H1 (cell line): ENCODE results near the gene CNOT3. TPM values are rescaled to one million over a fixed set of nuclear protein-coding genes. Genes with fewer than 3 reads are reported as not detected.

ENCODE experiments used
- CTCF ChIA-PET: fragments of 300-600 bp; sonication (Branson Sonifier 250); formaldehyde crosslinking; loops from one replicate; lab custom pipeline; 2021; ENCODE audit not compliant: partially characterized antibody; lab: Charles Lee
- POLR2A ChIA-PET: fragments of 300-600 bp; sonication (Branson Sonifier 250); formaldehyde crosslinking; loops from one replicate; lab custom pipeline; 2021; ENCODE audit warnings: inconsistent platforms; ENCODE audit not compliant: partially characterized antibody; lab: Charles Lee
- DNase-seq, 2 experiments: peaks; one replicate each; pipeline versions ENCODE4 v3.0.0 to v3.0.0-alpha.2; 2010 to 2022; ENCODE audit warnings: low spot score in 2 of 2, low read depth in 1 of 2, mixed read lengths in 1 of 2
- FAIRE-seq: peaks from 2 replicates; lab custom pipeline; 2011; peaks lifted over from hg19 to GRCh38; lab: Jason Lieb, UNC
- H2AFZ ChIP-seq: 2 replicates; pipeline ENCODE4 v1.8.1; 2012; ENCODE audit warnings: low read length, inconsistent platforms
- H2AK5ac ChIP-seq: 2 replicates; pipeline ENCODE4 v1.6.1; 2013; ENCODE audit warnings: low read depth, low read length
- H2BK120ac ChIP-seq: replicated peaks from 2 replicates; pipeline ENCODE3; 2013; ENCODE audit warnings: low read depth, low read length, inconsistent platforms
- H2BK12ac ChIP-seq: 2 replicates; pipeline ENCODE4 v1.6.1; 2013; ENCODE audit warnings: low read depth, low read length
- H2BK15ac ChIP-seq: 2 replicates; pipeline ENCODE4 v1.6.1; 2013; ENCODE audit warnings: low read length
- H2BK20ac ChIP-seq: 2 replicates; pipeline ENCODE4 v1.6.1; 2013; ENCODE audit warnings: low read length
- H2BK5ac ChIP-seq: 2 replicates; pipeline ENCODE4 v1.6.1; 2013; ENCODE audit warnings: low read depth, low read length
- H3K14ac ChIP-seq: 2 replicates; pipeline ENCODE4 v1.6.1; 2013; ENCODE audit warnings: inconsistent platforms; ENCODE audit not compliant: insufficient read length
- H3K18ac ChIP-seq: 2 replicates; pipeline ENCODE4 v1.6.1; 2013; ENCODE audit warnings: low read length; ENCODE audit errors: extremely low read depth
- H3K23ac ChIP-seq: 2 replicates; pipeline ENCODE4 v1.6.1; 2013; ENCODE audit warnings: inconsistent platforms; ENCODE audit not compliant: insufficient read length
- H3K23me2 ChIP-seq: 2 replicates; pipeline ENCODE4 v1.6.1; 2013; ENCODE audit warnings: low read depth, low read length
- H3K27ac ChIP-seq: 2 replicates; pipeline ENCODE4 v1.6.1; 2011; ENCODE audit warnings: low read depth, low read length, inconsistent platforms
- H3K27me3 ChIP-seq, 4 experiments: replicated peaks in 1 of 4; 1 replicate in 1 of 4; 2 replicates in 3 of 4; pipeline versions ENCODE4 v1.6.1 to v1.8.1; 2011 to 2013; ENCODE audit warnings: low read length in 3 of 4, mild to moderate bottlenecking in 3 of 4, inconsistent platforms in 2 of 4, mixed read lengths in 2 of 4, moderate library complexity in 1 of 4; ENCODE audit not compliant: control insufficient read depth in 3 of 4, insufficient read depth in 3 of 4; ENCODE audit errors: extremely low read depth in 1 of 4
- H3K36me3 ChIP-seq, 4 experiments: 2 replicates each; pipeline versions ENCODE4 v1.6.1 to v1.8.1; 2011 to 2013; ENCODE audit warnings: mild to moderate bottlenecking in 4 of 4, low read length in 3 of 4, moderate library complexity in 2 of 4, control low read depth in 1 of 4, inconsistent platforms in 1 of 4; ENCODE audit not compliant: insufficient read depth in 4 of 4, control insufficient read depth in 2 of 4
- H3K4ac ChIP-seq: replicated peaks from 2 replicates; pipeline ENCODE3; 2013; ENCODE audit warnings: low read length, low read depth, mixed read lengths, inconsistent platforms; ENCODE audit not compliant: insufficient read length
- H3K4me1 ChIP-seq, 4 experiments: replicated peaks in 1 of 4; 1 replicate in 1 of 4; 2 replicates in 3 of 4; pipeline versions ENCODE4 v1.6.1 to v1.8.1; 2011 to 2013; ENCODE audit warnings: low read length in 3 of 4, inconsistent platforms in 2 of 4, mixed read lengths in 1 of 4; ENCODE audit not compliant: insufficient read depth in 4 of 4, control insufficient read depth in 3 of 4
- H3K4me2 ChIP-seq, 2 experiments: 2 replicates each; pipeline versions ENCODE4 v1.6.1 to v1.8.1; 2011 to 2013; ENCODE audit warnings: low read depth in 2 of 2, low read length in 2 of 2, control low read depth in 1 of 2, inconsistent platforms in 1 of 2, mild to moderate bottlenecking in 1 of 2; ENCODE audit not compliant: insufficient read depth in 1 of 2
- H3K4me3 ChIP-seq, 4 experiments: fragments of 200-600, 300-600 bp in 1 of 4; sonication (generic), shearing (Covaris generic), sonication (Bioruptor Twin) in 1 of 4; 2 replicates each; pipeline versions ENCODE4 v1.5.1 to v1.8.1; 2011 to 2016; ENCODE audit warnings: low read length in 4 of 4, low read depth in 3 of 4, control low read depth in 2 of 4, inconsistent platforms in 2 of 4, mild to moderate bottlenecking in 2 of 4, mixed read lengths in 1 of 4, moderate library complexity in 1 of 4; ENCODE audit not compliant: insufficient read depth in 2 of 4; ENCODE audit errors: extremely low read depth in 1 of 4
- H3K56ac ChIP-seq: replicated peaks from 2 replicates; pipeline ENCODE3; 2013; ENCODE audit warnings: low read depth, mild to moderate bottlenecking, mixed read lengths, low read length, inconsistent platforms; ENCODE audit not compliant: insufficient read length
- H3K79me1 ChIP-seq: 2 replicates; pipeline ENCODE4 v1.6.1; 2013; ENCODE audit warnings: low read depth, low read length, control low read depth
- H3K79me2 ChIP-seq, 2 experiments: 2 replicates each; pipeline versions ENCODE4 v1.6.1 to v1.8.1; 2012 to 2013; ENCODE audit warnings: low read length in 2 of 2, mild to moderate bottlenecking in 2 of 2, inconsistent platforms in 1 of 2; ENCODE audit not compliant: insufficient read depth in 2 of 2, control insufficient read depth in 1 of 2
- H3K9ac ChIP-seq, 4 experiments: replicated peaks in 1 of 4; 1 replicate in 1 of 4; 2 replicates in 3 of 4; pipeline versions ENCODE4 v1.6.1 to v1.8.1; 2011 to 2013; ENCODE audit warnings: low read depth in 3 of 4, low read length in 3 of 4, control low read depth in 2 of 4, mild to moderate bottlenecking in 2 of 4, moderate library complexity in 2 of 4, inconsistent platforms in 1 of 4; ENCODE audit errors: extremely low read depth in 1 of 4
- H3K9me3 ChIP-seq, 2 experiments: 2 replicates each; pipeline versions ENCODE4 v1.6.1 to v1.8.1; 2012 to 2013; ENCODE audit warnings: mild to moderate bottlenecking in 2 of 2, moderate library complexity in 2 of 2, control low read depth in 1 of 2, inconsistent platforms in 1 of 2, low read depth in 1 of 2, low read length in 1 of 2, mixed read lengths in 1 of 2; ENCODE audit not compliant: insufficient read depth in 2 of 2
- H4K20me1 ChIP-seq, 2 experiments: replicated peaks in 1 of 2; 2 replicates each; pipeline versions ENCODE3 to v1.8.1; 2011 to 2013; ENCODE audit warnings: inconsistent platforms in 2 of 2, low read length in 2 of 2, mild to moderate bottlenecking in 1 of 2; ENCODE audit not compliant: insufficient read depth in 2 of 2, control insufficient read depth in 1 of 2
- H4K5ac ChIP-seq: 2 replicates; pipeline ENCODE4 v1.6.1; 2013; ENCODE audit warnings: low read length, low read depth, mixed read lengths, inconsistent platforms; ENCODE audit not compliant: insufficient read length
- H4K8ac ChIP-seq: 2 replicates; pipeline ENCODE4 v1.8.0; 2013; ENCODE audit warnings: mild to moderate bottlenecking, moderate library complexity, low read length, inconsistent platforms; ENCODE audit not compliant: insufficient read depth; ENCODE audit errors: extremely low read depth
- H4K91ac ChIP-seq: replicated peaks from 2 replicates; pipeline ENCODE3; 2013; ENCODE audit warnings: low read length, mixed read lengths, inconsistent platforms; ENCODE audit not compliant: insufficient read length
- CEBPB ChIP-seq: IDR thresholded peaks from 2 replicates; pipeline ENCODE4 v1.6.1; 2012; ENCODE audit warnings: low read depth, low read length
- CREB1 ChIP-seq: IDR thresholded peaks from 2 replicates; pipeline ENCODE4 v1.6.1; 2012; ENCODE audit warnings: inconsistent platforms
- EGR1 ChIP-seq: IDR thresholded peaks from 2 replicates; pipeline ENCODE4 v1.6.1; 2011; ENCODE audit warnings: low read depth, low read length, borderline replicate concordance
- EZH2 ChIP-seq: fragments of 200-600 bp; sonication (generic); IDR thresholded peaks from 2 replicates; pipeline ENCODE4 v1.7.1; 2012; ENCODE audit warnings: low read depth, mild to moderate bottlenecking, moderate library complexity, low read length, inconsistent platforms; ENCODE audit not compliant: severe bottlenecking
- GTF2F1 ChIP-seq: IDR thresholded peaks from 2 replicates; pipeline ENCODE4 v1.6.1; 2012; ENCODE audit warnings: low read depth, low read length, improper control_type of control experiment, borderline replicate concordance
- HDAC6 ChIP-seq: IDR thresholded peaks from one replicate; pipeline ENCODE4 v1.7.1; 2012; ENCODE audit warnings: low read depth, mild to moderate bottlenecking, inconsistent platforms, low read length, moderate library complexity
- RBBP5 ChIP-seq: IDR thresholded peaks from 2 replicates; pipeline ENCODE4 v1.7.1; 2012; ENCODE audit warnings: low read depth, mild to moderate bottlenecking, inconsistent platforms, low read length, moderate library complexity, borderline replicate concordance
- RXRA ChIP-seq: IDR thresholded peaks from 2 replicates; pipeline ENCODE4 v1.6.1; 2011; ENCODE audit warnings: low read depth, mild to moderate bottlenecking, low read length, moderate library complexity; ENCODE audit not compliant: insufficient read depth
- SP1 ChIP-seq: IDR thresholded peaks from 2 replicates; pipeline ENCODE4 v1.6.1; 2011; ENCODE audit warnings: low read depth, low read length
- WGBS, 2 experiments: shearing (Covaris generic) in 1 of 2; methylation state at CpG; one replicate each; pipeline versions ENCODE4 v1.1.6 to v1.1.7; 2013 to 2015; ENCODE audit warnings: low lambda C conversion rate in 2 of 2, mixed read lengths in 2 of 2, inconsistent platforms in 1 of 2, low coverage in 1 of 2, missing lambda C conversion rate in 1 of 2; ENCODE audit not compliant: insufficient replicate concordance in 2 of 2, insufficient coverage in 1 of 2, insufficient read length in 1 of 2; ENCODE audit errors: extremely low coverage in 1 of 2, missing lambda C conversion rate in 1 of 2; 5-methylcytosine and 5-hydroxymethylcytosine counted together
- polyA plus RNA-seq, 7 experiments: library from polyadenylated mRNA; depleted of rRNA in 3 of 7; stranded (reverse) in 5 of 7; unstranded in 2 of 7; fragments of >200 nt in 5 of 7; fragments of 200-250 nt in 2 of 7; gene quantifications; 1 replicate in 5 of 7; 2 replicates in 1 of 7; 4 replicates in 1 of 7; pipeline versions ENCODE4 v1.2.1 to v1.2.3, GENCODE V29; 2011 to 2013; ENCODE audit warnings: missing spikeins in 2 of 7, mixed read lengths in 2 of 7
- total RNA-seq: library from RNA; stranded (reverse); fragmentation: NEBNext Ultra II Directional; extraction: Animal tissue kit (Norgen Biotek cat#: 25700); gene quantifications from 2 replicates; pipeline ENCODE4 v1.2.1, GENCODE V29; 2021

The CNOT3 gene
- total and polyA plus RNA-seq, 2 of the 8 experiments (the other 6 are each of a cell fraction or from before 2014, with no cell fraction given) = 21.2 to 86.4 TPM

DNA sequence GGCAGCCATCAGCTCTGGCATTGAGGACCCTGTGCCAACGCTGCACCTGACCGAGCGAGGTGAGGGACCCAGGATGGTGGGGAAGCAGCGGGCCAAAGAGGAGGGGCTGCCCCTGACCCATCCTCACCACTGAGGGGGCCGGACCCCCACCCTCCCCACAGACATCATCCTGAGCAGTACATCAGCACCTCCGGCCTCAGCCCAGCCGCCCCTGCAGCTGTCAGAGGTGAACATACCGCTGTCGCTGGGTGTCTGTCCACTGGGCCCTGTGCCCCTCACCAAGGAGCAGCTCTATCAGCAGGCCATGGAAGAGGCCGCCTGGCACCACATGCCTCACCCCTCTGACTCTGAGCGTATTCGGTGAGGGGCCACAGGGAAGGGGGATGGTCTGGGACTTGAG is 14.7 kb downstream of the CNOT3 start:
- Histone ChIP-seq H3K23ac (no peak overlapping the region), H3K23me2 (no peaks in the 10 kb centered on the region), H3K4me1 (no peaks in the 10 kb centered on the region), H2BK20ac (no peak overlapping the region), H3K79me1 (no peaks in the 10 kb centered on the region; the same call in 1 of the 2 replicates), H2BK12ac (no peak overlapping the region), H2BK15ac (no peak overlapping the region), H2BK5ac (no peak overlapping the region), H3K27me3 (no peaks in the 10 kb centered on the region), H4K20me1 (peaks cover 11 to 23% of the 10 kb centered on the region in 2 experiments), H3K4me2 (no peak overlapping the region), H3K27ac (no peak overlapping the region), H4K91ac (no peak overlapping the region), H4K8ac (no peak overlapping the region), H3K9me3 (no peaks in the 10 kb centered on the region), H2BK120ac (no peak overlapping the region), H3K4ac (no peak overlapping the region), H3K36me3 (peaks cover 38 to 81% (median 74%) of the 10 kb centered on the region in 4 experiments), H2AK5ac (no peak overlapping the region), H3K14ac (no peak overlapping the region), H3K79me2 (no peaks in the 10 kb centered on the region), H4K5ac (no peak overlapping the region), H3K4me3 (no peak overlapping the region), H3K56ac (no peak overlapping the region), H2AFZ (no peak overlapping the region), H3K18ac (no peak overlapping the region), H3K9ac (no peak overlapping the region)
- ChIA-PET CTCF (no interaction called here), POLR2A (interaction anchor here (0.5 to 14.8 kb wide), 8 partner anchors 12 to 193 kb away, joined by 3 to 348 read pairs (median 4); partner anchors contain the start of genes CNOT3 and TSEN34)
- FAIRE-seq = no peak
- DNase-seq = no peak
- WGBS, 2 experiments = 91% methylated on average over 12 of the region's 12 CpGs; no CpG with 5 or more reads in 1 of the 2 experiments
- TF ChIP-seq EGR1 = no peak
- TF ChIP-seq HDAC6 = no peak
- TF ChIP-seq CREB1 = no peak
- TF ChIP-seq GTF2F1 = no peak
- TF ChIP-seq CEBPB = no peak
- no peak for TF ChIP-seq RXRA
- TF ChIP-seq SP1 = no peak
- TF ChIP-seq RBBP5 = no peak
- no peak for TF ChIP-seq EZH2
